ENCODE measurements around the gene SDHC.

Gene SDHC

DNA sequence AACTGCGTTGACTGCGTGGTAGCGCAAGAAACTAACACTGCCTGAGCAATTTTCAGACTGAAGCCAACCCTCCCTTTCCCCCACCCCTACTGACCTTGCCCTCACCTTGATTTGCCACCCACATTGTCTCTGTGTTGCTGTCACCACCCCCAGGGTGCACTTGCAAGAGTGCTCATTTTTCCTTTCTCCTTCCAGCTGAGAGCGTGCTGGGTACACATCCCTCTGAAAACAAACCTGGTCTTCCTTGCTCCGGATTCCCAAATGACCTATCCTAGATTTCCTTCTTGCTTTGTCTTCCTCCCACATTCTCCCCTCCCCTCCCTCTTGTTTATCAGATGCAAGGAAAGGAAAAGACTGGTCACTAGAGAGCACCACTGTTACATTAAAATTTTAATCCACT is 28.7 kb upstream of the SDHC start:
- Histone ChIP-seq H2AFZ (no peak overlapping the region), H3K9me3 (ENCODE audit: control insufficient read depth, low read length) (no peaks in the 10 kb centered on the region), H3K4me3 (ENCODE audit: low read depth, low read length) (no peak overlapping the region), H3K79me2 (no peaks in the 10 kb centered on the region), H3K9ac (no peak overlapping the region), H3K4me1 (no peaks in the 10 kb centered on the region), H3K36me3 (ENCODE audit: control insufficient read depth, insufficient read depth, low read length) (no peaks in the 10 kb centered on the region), H3K4me2 (ENCODE audit: low read length) (no peak overlapping the region), H3K27ac (no peak overlapping the region), H3K27me3 (ENCODE audit: control insufficient read depth, insufficient read depth, low read length) (no peaks in the 10 kb centered on the region)
- TF ChIP-seq, protein P1, sequence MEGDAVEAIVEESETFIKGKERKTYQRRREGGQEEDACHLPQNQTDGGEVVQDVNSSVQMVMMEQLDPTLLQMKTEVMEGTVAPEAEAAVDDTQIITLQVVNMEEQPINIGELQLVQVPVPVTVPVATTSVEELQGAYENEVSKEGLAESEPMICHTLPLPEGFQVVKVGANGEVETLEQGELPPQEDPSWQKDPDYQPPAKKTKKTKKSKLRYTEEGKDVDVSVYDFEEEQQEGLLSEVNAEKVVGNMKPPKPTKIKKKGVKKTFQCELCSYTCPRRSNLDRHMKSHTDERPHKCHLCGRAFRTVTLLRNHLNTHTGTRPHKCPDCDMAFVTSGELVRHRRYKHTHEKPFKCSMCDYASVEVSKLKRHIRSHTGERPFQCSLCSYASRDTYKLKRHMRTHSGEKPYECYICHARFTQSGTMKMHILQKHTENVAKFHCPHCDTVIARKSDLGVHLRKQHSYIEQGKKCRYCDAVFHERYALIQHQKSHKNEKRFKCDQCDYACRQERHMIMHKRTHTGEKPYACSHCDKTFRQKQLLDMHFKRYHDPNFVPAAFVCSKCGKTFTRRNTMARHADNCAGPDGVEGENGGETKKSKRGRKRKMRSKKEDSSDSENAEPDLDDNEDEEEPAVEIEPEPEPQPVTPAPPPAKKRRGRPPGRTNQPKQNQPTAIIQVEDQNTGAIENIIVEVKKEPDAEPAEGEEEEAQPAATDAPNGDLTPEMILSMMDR (IDR thresholded peaks at IDR 0.05) = no peak

DNA sequence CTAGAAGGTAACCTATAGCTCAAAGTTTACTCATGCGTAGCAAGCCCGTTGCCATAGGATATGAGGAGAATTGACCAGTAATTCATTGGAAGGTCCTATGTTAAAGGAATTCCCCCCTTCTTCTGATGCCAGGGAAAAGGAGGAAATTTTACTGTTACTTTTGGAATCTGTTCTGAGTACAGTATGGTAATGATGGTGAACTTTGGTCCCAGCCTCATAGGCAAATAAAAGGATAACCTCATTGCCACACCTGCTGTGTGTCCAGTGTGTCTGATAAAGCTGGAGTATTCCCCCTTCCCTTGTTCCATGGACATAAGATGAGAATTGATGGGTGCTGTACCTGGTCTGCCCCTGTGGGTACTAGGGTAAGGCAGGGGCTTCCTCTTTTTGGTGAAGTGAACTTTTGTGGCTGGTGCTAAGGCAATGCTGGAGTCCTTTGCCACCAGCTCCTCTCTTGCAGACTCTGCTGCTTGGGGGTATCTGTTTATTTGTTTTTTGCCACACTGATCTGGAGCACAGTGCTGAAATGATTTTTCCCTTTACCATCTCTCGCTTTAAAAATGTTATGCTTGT is 26.6 kb upstream of the SDHC start:
- no peak overlapping the region for H3K27ac ChIP-seq
- no peaks in the 10 kb centered on the region for H3K27me3 ChIP-seq (ENCODE audit: control insufficient read depth, insufficient read depth, low read length)
- H3K79me2 ChIP-seq = no peaks in the 10 kb centered on the region
- no peak overlapping the region for H3K9ac ChIP-seq
- no peak overlapping the region for H3K4me2 ChIP-seq (ENCODE audit: low read length)
- no peaks in the 10 kb centered on the region for H3K4me1 ChIP-seq
- no peaks in the 10 kb centered on the region for H3K36me3 ChIP-seq (ENCODE audit: control insufficient read depth, insufficient read depth, low read length)
- no peak overlapping the region for H3K4me3 ChIP-seq (ENCODE audit: low read depth, low read length)
- no peak overlapping the region for H2AFZ ChIP-seq
- H3K9me3 ChIP-seq (ENCODE audit: control insufficient read depth, low read length) = no peaks in the 10 kb centered on the region
- TF ChIP-seq, protein P1 (IDR thresholded peaks at IDR 0.05) = no peak

DNA sequence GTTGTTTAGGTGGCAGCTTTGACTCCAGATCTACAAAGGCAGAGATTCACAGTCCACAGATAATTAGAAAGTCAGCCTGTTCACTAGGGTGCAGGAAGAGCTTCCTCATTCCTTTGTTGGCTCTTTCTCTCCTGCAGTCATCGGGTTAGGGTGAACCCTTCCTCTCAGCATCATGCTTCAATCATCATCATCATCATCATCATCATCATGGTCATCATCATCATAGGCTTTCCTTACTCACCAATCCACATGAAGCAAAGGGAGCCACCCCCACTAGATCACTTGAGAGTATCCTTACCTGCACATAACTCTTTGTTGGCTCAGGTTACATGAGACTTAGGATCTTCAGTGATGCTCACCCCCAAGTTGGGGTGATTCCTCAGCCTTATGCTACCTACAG is 23.4 kb upstream of the SDHC start:
- Histone ChIP-seq H3K9ac (no peak overlapping the region), H3K36me3 (ENCODE audit: control insufficient read depth, insufficient read depth, low read length) (no peaks in the 10 kb centered on the region), H3K4me3 (ENCODE audit: low read depth, low read length) (no peak overlapping the region), H3K9me3 (ENCODE audit: control insufficient read depth, low read length) (no peaks in the 10 kb centered on the region), H3K4me1 (no peaks in the 10 kb centered on the region), H2AFZ (no peak overlapping the region), H3K79me2 (no peaks in the 10 kb centered on the region), H3K4me2 (ENCODE audit: low read length) (no peak overlapping the region), H3K27ac (no peak overlapping the region), H3K27me3 (ENCODE audit: control insufficient read depth, insufficient read depth, low read length) (no peaks in the 10 kb centered on the region)
- TF ChIP-seq, protein P1 (IDR thresholded peaks at IDR 0.05) = no peak

DNA sequence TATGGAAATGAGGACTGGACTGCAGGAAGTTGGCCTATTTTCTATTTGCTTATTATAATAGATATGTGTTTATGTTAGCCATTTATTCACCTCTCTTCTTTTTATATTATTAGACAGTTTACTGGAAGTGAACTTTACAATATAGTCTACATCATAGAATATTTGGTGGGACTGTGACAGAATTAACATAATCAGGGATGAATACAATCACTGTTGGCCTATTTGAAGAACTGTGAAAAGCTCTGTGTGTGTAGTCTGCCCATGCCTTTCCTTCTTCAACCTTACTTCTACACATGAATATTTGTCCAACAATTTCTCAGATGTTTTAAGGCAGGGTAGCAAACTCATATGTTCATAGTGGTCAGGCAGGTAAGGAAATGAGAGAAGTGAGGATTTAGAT is 16.8 kb upstream of the SDHC start:
- no peak overlapping the region for H3K27ac ChIP-seq
- no peak overlapping the region for H3K4me2 ChIP-seq (ENCODE audit: low read length)
- no peaks in the 10 kb centered on the region for H3K79me2 ChIP-seq
- H2AFZ ChIP-seq = no peak overlapping the region
- no peaks in the 10 kb centered on the region for H3K36me3 ChIP-seq (ENCODE audit: control insufficient read depth, insufficient read depth, low read length)
- H3K4me3 ChIP-seq (ENCODE audit: low read depth, low read length) = no peak overlapping the region
- H3K9ac ChIP-seq = no peak overlapping the region
- H3K27me3 ChIP-seq (ENCODE audit: control insufficient read depth, insufficient read depth, low read length) = no peaks in the 10 kb centered on the region
- TF ChIP-seq, protein P1 (IDR thresholded peaks at IDR 0.05) = no peak
- H3K9me3 ChIP-seq (ENCODE audit: control insufficient read depth, low read length) = no peaks in the 10 kb centered on the region
- H3K4me1 ChIP-seq = no peaks in the 10 kb centered on the region

DNA sequence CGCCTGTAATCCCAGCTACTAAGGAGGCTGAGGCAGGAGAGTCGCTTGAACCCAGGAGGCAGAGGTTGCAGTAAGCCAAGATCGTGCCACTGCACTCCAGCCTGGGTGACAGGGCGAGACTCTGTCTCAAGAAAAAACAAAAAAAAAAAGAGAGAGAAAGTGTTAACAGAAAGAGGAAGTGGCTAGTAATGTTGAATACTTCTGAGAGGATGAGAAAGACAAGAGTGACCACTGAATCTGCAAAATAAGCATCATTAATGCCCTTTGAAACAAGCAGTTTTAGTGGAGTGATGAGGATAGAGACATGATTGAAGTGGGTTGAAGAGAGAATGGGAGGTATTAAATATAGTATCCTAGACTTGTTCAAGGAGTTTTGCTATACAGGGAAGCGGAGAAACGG is 16.1 kb upstream of the SDHC start:
- TF ChIP-seq, protein P1 (IDR thresholded peaks at IDR 0.05) = no peak
- Histone ChIP-seq H3K9ac (no peak overlapping the region), H3K9me3 (ENCODE audit: control insufficient read depth, low read length) (no peaks in the 10 kb centered on the region), H2AFZ (no peak overlapping the region), H3K79me2 (no peaks in the 10 kb centered on the region), H3K4me1 (no peaks in the 10 kb centered on the region), H3K27me3 (ENCODE audit: control insufficient read depth, insufficient read depth, low read length) (no peaks in the 10 kb centered on the region), H3K4me2 (ENCODE audit: low read length) (no peak overlapping the region), H3K36me3 (ENCODE audit: control insufficient read depth, insufficient read depth, low read length) (no peaks in the 10 kb centered on the region), H3K4me3 (ENCODE audit: low read depth, low read length) (no peak overlapping the region), H3K27ac (no peak overlapping the region)
